KOPT-K1 (cell line): Measurements from ENCODE around the gene MOB3A.

Experiments
- H3K27ac ChIP-seq: fragments of 200-600 bp; sonication (generic); 2 replicates; pipeline ENCODE4 v1.5.1; 2016; ENCODE audit warnings: antibody characterized with exemption, mild to moderate bottlenecking, low read depth, low read length; ENCODE audit not compliant: poor library complexity, severe bottlenecking
- H3K36me3 ChIP-seq: fragments of 200-600 bp; sonication (generic); 2 replicates; pipeline ENCODE4 v1.5.1; 2017; ENCODE audit warnings: antibody characterized with exemption, mild to moderate bottlenecking, low read length, moderate library complexity; ENCODE audit not compliant: insufficient read depth
- H3K9me3 ChIP-seq: fragments of 200-600 bp; sonication (generic); 2 replicates; pipeline ENCODE4 v1.5.1; 2017; ENCODE audit warnings: antibody characterized with exemption, low read length, mild to moderate bottlenecking; ENCODE audit not compliant: insufficient read depth, poor library complexity, severe bottlenecking

MOB3A gene

DNA sequence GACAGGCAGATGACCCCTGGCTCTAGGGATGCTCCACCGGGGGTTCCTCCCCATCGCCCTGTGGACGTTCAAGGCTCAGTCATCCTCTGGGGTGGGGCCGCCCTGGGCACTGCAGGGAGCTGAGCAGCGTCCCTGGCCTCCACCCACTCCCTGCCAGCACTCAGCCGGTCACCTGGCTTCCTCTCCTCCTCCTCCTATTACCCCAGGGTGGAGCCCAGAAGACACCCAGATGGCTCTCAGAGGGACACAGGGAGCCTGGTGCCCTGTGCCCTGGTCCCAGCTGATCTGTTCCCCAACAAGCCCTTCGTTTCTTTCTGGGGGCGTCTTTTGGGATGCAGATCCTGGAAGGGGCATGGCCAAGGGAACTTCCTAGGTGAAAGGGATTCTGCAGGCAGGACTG is 41.4 kb downstream of the MOB3A start:
- no peaks in the 10 kb centered on the region for H3K9me3 ChIP-seq
- H3K36me3 ChIP-seq = no peaks in the 10 kb centered on the region
- no peak overlapping the region for H3K27ac ChIP-seq

DNA sequence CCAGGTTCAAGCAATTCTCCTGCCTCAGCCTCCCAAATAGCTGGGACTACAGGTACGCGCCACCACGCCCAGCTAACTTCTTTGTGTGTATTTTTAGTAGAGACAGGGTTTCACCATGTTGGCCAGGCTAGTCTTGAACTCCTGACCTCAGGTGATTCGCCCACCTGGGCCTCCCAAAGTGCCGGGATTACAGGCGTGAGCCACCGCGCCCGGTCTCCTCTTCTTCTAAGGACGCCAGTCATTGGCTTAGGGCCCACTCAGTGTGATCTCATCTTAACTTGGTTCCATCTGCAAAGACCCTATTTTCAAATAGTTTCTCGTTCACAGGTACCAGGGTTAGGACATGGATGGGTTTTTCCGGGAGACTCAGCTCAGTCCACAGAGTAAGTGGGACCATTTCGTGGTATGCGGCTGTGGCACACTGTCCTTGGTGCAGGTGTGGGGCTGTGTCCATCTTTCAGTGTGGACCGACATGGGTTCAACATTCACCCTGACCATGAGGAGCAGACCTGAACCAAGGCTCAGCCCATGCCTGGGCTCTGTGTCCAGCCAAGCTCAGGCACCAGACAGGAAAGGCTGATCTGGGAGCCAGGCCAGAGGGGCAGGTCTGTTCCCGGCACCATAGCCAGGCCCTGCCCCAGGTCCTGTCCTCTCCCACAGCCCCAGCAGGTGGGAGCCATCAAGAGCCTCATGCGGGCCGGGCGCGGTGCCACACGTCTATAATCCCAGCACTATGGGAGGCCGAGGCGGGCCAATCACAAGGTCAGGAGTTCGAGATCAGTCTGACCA is 42.3 kb downstream of the MOB3A start:
- Histone ChIP-seq H3K36me3 (peaks cover 5% of the 10 kb centered on the region; the same call in 1 of the 2 replicates), H3K27ac (no peak overlapping the region), H3K9me3 (no peaks in the 10 kb centered on the region)

DNA sequence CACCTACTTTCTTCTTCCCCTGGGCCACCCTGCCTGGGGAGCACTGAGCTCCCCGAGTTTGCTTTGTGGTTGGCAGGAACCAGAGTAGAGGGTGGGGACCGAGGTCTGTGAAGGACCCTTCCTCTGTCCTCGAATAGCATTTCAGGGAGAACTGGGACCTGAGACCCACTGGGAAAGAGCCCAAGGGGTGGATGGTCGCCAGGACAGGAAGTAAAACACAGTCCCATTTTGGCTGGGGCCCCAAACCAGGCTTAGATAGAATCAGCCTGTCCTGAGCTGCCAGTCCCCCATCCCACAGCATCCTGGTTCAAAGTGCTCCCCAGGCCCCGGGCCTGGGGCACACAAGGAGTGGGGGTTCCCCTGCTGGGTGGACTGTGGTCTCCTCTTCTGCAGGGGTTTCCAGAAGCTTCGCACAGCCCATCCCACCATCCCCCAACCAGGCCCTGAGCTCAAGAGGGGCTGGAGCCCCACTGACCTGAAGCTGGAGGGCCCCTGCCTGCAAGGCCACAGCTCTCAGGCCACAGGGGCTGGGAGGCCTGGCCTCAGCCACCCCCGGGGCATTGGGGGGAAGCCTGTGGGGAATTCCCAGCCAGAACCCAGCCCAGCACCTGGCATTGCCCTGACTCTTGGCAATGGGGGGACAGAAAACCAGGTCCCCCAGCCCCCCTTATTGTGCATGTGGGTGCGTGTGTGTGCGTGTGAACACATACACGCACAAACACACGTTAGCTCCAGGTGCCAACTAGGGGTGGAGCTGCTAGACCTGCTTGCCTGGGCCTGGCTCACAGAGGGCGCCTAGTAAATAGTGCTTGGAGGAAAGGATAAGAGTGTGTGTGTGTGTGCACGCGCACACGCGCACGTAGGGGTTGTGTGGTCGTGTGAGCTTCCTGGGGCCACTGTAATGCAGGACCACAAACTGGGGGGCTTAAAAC is 44.1 kb downstream of the MOB3A start:
- peaks cover 15% of the 10 kb centered on the region; the same call in 1 of the 2 replicates for H3K36me3 ChIP-seq
- no peaks in the 10 kb centered on the region for H3K9me3 ChIP-seq
- peak overlapping the region; percentile 67 for H3K27ac ChIP-seq

DNA sequence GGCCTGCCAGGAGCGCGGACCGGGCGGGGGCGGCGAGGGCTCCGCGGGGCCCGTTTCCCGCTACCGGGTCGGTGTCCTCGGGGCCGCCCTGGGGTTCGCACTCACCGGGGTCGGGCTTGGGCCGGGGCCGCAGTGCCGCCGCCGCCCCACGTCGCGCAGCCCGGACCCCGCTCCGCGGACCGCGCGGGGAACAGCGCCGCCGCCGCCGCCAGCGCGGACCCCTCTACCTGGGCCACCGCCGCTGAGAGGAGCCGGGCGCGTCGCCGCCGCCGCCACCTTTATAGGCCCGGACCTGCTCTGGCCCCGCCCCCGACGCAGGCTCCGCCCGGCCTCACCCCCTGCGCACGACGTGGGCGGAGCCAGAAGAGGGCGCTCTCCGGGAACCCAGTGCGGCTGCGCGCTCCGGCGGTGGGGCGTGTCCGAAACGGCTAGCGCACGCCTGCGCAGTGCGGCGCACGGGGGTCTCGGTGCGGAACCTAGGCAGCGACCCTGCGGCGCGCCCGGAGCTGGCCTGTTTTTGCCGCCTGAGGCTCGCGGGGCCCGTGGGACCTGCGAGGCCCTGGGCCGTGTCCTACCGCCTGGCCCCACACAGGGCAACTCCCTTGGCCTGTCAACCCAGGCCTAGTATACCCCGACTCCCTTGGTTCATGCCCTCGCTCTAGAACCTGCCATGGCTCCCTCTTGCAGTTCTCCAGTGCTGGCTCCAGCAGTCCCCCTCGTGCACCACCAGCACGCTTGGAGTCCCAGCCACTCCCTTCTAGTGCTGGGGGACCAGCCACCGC is 44.9 kb downstream of the MOB3A start, which contains the start of gene MKNK2:
MKNK2 (minus strand) TSS at position 254 of the 782 bp plus-strand sequence. CDS start 393 bp downstream, outside the sequence.
- Histone ChIP-seq H3K9me3 (no peaks in the 10 kb centered on the region), H3K27ac (peak within 1 kb of the TSS; percentile 73), H3K36me3 (peaks cover 21% of the 10 kb centered on the region)

DNA sequence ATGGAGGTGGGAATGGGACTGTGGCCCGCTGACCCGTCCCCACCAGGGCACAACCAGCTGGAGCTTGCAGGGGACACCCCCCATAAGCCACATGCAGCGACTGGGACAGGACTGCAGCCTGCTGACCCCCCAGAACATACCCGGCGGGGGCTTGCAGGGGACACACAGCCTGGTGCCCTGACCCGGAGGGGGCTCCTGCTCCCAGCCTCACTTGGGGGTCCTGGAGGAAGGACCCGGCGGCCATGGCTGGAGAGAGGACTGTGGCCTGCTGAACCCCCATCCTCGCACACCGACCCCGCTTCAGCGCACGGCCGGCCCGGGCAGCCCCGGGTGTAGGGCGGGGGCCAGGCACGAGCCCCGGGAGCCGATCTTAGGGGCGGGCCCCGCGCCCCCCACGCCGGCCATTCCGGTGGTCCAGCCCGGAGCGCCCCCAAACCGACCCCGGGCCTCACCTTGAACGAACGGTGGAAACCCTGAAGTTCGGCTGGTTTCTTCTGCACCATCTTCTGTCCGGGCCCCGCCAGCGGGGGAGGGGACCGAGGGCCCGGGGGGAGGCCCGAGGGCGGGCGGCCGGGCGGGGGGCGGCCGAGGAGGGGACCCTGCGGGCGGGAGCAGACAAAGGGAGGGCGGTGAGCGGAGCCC is 45.7 kb downstream of the MOB3A start:
- Histone ChIP-seq H3K36me3 (peaks cover 28% of the 10 kb centered on the region), H3K9me3 (no peaks in the 10 kb centered on the region), H3K27ac (peak overlapping the region; percentile 73)

DNA sequence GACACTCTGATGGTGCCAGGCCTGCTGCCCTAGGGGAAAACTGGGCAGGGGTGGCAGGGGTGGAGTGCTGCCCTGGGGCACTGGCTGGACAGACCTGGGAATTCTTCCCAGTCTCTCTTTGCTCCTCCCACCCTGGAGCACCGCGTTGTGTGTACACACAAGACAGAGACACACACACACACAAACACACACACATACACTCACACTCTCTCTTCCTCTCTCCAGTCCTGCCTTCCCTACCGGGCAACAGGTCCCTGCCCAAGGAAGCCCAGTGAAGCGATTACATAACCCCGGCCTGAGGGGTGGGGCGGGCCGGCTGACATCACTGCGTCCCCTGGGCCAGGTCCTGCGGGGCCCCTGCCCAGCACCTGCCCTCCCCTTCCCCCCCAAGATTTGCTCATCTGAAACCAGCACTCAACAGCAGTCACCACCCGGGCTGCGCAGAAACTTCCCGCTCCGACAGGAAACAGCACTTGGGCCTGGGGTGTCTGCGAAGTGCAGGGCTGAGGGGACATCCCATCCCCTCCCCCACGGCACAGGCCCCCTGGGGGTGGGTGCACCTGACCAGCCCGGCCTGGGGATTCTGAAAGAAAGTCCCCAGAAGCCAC is 46.3 kb downstream of the MOB3A start:
- Histone ChIP-seq H3K27ac (peak overlapping the region; percentile 73), H3K9me3 (no peaks in the 10 kb centered on the region), H3K36me3 (peaks cover 34% of the 10 kb centered on the region)

DNA sequence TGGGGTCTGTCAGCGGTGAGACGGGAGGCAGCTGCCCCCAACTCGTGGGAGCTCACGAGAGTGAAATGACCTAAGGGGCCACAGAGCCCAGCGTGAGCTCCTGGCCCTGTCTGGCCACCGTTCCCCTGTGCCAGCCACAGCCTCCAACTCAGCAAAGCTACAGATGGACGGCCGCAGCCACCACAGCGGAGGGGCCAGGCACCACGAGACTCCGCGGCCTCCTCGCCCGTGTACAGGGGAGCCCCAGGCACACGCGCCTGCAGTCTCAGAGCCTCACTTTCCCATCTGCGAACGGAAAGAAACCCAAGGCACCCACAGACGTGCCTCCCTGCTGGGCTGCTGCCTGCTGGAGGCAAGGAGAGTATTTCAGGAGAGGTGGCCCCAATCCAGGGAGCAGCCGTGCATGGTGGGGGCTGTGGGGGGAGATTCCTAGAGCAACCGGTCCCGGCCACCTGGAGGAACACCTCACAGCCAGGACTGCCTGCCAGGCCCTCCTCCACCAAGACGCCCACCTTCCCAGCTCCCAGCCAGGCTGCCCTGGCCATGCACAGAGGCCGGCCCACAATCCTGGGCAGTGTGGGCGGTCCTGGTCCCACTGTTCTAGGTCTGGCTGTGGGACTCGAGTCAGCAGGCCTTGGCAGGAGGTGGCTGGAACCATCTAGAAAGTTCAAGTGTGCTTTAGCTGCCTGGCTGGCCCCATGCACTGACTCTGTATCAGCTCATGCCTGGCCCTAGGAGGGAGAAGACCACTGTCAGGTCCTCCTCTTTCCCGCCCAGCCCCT is 47.0 kb downstream of the MOB3A start:
- Histone ChIP-seq H3K36me3 (peaks cover 37% of the 10 kb centered on the region), H3K27ac (peak overlapping the region; percentile 73)

DNA sequence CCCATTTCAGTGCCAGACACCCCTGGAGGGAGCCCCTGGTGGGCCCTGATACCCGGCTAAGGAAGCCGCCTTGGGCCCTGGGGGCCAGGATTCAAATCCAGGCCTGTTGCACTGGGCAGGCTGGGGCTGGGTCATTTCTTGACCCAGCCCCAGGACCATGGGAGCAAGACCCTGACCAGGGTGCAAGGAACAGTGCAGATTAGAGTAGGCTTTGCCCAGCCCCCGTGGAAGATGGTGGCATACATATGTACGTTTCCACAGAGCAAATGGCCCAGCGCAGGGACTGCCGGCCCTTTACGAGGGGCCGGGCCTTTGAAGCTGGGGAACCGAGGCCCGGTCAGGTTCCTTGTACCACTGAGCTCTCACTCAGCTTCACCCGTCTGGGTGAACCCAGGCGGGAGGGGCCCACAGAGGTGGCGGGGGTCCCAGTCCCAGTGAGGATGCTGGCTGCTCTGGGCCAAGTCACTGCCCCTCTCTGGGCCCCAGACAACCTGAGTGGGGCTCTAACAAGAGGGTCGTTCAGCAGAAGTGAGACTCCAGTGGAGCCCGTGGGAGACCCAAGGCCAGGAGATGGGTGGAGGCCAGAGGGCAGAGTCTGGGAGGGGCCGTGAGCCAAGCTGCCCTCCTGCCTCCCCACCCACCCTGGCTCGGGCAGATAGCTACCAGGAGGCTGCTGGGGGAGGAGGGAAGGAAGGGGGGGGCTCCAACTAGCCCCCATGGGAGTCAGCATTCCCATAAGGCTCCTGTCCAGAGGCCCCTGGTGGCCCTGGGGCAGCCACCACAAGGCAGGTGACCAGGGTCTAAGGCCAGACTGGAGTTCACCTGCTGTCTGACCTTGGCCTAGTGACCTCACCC is 47.8 kb downstream of the MOB3A start:
- no peaks in the 10 kb centered on the region for H3K9me3 ChIP-seq

More for the DNA sequence above, 47.0 kb downstream of the MOB3A start:
- H3K9me3 ChIP-seq = no peaks in the 10 kb centered on the region

DNA sequence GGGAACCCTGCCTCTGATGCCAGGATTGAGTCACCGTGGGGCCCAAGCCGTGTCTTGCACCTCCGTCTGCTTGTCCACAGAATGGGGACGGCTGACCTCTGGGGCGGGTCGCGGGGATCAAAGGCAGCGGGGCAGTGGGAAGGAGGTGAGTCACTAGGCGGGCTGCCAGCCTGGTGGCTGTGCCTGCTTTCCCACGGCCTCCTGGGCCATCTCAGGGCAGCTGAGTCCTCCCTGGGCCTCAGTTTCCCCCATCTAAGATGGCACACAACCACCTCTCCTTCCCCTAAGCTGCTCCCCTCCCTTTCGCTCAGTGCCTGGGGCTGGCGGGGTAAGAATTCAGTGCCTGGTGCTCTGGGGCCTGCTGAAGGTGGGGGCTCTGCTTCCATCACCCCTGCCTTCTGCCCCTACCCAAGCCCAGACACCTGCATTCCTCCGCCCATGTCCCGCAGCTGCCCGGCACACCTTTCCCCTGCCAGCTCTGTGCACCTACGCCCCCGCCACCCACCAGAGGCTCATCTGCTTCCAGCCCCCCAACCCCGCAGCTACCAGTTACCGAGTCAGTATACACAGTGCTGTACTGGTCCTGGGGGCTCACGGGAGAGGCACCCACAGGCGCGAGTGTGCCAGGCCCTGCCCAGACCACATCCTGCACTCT is 48.5 kb downstream of the MOB3A start:
- no peaks in the 10 kb centered on the region for H3K9me3 ChIP-seq
- H3K36me3 ChIP-seq = peaks cover 46% of the 10 kb centered on the region
- H3K27ac ChIP-seq = no peak overlapping the region

More for the DNA sequence above, 47.8 kb downstream of the MOB3A start:
- Histone ChIP-seq H3K36me3 (peaks cover 39% of the 10 kb centered on the region), H3K27ac (no peak overlapping the region)

DNA sequence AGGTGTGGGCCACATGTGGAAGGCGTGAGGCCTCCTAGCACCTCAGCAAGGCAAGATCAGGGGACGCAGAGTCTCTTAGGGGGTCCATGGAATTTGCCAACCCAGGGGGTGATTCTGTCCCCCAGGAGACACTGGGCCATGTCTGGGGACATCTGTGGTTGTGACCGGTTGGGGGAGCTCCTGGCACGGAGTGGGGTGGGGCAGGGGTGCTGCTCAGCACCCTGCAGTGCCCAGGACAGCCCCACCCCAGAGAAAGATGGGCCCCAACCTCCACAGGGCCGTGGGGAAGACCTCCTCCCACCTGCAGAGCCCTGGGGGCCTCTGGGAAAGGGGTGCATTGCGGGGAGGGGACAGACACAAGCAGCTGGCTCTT is 49.1 kb downstream of the MOB3A start:
- H3K27ac ChIP-seq = no peak overlapping the region
- no peaks in the 10 kb centered on the region for H3K9me3 ChIP-seq
- peaks cover 49% of the 10 kb centered on the region for H3K36me3 ChIP-seq

DNA sequence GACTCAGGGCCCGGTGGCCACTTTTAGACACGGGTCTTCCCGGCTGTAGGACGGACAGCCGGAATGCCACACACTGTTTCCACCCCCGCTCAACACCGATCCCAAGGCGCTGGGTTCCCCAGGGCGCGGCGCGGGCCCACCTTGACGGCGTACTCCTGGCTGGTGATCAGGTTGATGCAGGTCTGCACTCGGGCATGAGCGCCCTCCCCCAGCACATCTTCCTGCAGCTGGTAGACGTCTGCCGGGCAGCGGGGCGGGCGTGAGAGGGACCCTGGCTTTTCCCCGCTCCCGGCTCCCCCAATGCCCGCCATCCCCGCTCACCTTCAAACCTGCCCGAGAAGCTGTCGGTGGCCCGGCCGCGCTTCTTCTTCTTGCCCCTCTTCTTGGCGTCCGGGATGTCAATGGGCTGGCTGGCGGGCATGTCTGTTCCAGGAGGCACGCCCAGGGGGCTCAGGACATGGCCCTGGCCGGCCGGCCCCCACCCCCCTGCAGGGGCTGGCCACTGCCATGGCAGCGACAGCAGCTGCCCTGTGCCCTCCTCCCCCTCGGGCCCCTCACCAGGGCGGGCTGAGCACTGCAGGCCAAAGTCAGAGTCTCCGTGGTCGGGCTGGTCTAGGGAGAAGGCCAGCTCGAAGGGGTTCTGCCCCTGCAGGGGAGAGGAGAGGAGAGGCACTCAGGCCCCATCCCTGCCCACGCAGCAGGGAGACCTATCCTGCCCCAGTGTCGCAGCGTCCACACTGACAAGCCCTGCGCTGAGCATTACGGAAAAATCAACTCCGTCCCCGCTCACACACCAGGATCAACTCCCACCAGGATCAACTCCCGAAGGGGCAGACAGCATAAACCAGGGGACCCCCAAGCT is 49.8 kb downstream of the MOB3A start:
- Histone ChIP-seq H3K27ac (no peak overlapping the region), H3K36me3 (peaks cover 52% of the 10 kb centered on the region), H3K9me3 (no peaks in the 10 kb centered on the region)
